Esophagus muscularis mucosa (tissue), 4 donors: ENCODE results near the gene ZNF536.

Experiments
- EP300 ChIP-seq: sonication (generic); formaldehyde crosslinking; IDR thresholded peaks from one replicate; pipeline ENCODE4 v1.6.1; 2017; ENCODE audit warnings: antibody characterized with exemption
- POLR2A ChIP-seq: fragments of 450-650 bp; IDR thresholded peaks from one replicate; pipeline ENCODE4 v1.6.1; 2017; ENCODE audit warnings: antibody characterized with exemption, moderate library complexity, mild to moderate bottlenecking, low read depth
- TF ChIP-seq, protein P1 (sequence below), 3 experiments: fragments of 200-600 bp in 2 of 3; fragments of 450-650 bp in 1 of 3; sonication (generic) in 2 of 3; IDR thresholded peaks; one replicate each; pipeline ENCODE4 v1.5.1; 2017 to 2019; ENCODE audit warnings: antibody characterized with exemption in 3 of 3, mild to moderate bottlenecking in 2 of 3, moderate library complexity in 1 of 3

DNA sequence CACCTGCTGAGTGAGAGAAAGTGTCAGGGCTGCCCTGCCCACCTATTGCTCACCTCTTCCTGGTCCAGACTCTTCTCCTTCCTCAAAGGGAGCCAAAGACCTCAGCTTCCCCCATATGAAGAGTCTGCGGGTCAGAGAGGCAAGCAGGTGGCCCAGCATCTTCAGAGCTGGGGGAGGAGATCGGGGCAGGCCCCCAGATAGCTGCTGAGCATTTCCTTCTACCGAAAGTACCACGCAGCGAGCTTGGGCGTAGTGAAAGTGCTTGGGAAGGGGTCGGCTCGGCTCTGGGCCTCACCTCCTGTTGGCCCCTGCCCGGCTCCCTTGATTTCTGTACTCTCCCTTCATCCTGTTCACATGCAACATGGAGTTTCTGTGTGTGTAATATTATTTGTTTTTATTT, 12.2 kb upstream of the ZNF536 start:
- TF ChIP-seq, protein P1, sequence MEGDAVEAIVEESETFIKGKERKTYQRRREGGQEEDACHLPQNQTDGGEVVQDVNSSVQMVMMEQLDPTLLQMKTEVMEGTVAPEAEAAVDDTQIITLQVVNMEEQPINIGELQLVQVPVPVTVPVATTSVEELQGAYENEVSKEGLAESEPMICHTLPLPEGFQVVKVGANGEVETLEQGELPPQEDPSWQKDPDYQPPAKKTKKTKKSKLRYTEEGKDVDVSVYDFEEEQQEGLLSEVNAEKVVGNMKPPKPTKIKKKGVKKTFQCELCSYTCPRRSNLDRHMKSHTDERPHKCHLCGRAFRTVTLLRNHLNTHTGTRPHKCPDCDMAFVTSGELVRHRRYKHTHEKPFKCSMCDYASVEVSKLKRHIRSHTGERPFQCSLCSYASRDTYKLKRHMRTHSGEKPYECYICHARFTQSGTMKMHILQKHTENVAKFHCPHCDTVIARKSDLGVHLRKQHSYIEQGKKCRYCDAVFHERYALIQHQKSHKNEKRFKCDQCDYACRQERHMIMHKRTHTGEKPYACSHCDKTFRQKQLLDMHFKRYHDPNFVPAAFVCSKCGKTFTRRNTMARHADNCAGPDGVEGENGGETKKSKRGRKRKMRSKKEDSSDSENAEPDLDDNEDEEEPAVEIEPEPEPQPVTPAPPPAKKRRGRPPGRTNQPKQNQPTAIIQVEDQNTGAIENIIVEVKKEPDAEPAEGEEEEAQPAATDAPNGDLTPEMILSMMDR (IDR thresholded peaks at IDR 0.05): no peak
- TF ChIP-seq EP300 (no peak), POLR2A (no peak)
